ENCODE results near the gene MYZAP.

DNA sequence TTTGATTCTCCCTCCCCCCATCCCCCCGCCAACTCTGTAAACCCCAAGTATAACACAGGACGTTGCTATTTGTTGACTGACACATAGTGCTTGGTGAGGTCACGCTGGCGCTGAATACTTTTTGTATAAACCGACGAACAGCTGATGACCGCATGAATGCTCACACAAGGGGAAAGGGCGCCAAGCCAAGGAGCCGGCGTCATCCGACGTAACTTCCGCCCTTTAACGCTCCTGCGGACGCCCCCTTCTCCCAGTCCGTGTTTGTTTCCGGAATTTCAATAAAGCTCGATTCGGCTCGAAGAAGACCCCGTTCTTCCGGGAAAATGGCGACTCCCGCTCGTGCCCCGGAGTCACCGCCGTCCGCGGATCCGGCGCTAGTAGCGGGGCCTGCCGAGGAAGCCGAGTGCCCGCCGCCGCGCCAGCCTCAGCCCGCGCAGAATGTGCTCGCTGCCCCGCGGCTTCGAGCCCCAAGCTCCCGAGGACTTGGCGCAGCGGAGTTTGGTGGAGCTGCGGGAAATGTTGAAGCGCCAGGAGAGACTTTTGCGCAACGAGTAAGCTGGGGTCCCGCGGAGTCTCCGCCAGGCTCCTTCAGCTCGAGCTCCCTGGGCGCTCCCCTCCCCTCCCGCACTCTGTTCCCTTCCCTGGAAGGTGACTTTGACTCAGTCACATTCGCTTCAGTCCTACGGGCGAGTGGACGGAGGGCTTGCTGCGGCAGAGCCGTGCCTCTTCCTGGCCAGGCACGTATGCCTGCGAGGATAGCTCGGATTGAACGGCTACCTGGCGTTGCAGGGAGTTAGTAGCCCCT lies 114.9 kb downstream of the MYZAP start, which contains the start of gene POLR2M:
- TF ChIP-seq POLR2A (IDR thresholded peaks at IDR 0.05): no peak
- TF ChIP-seq, protein P1, sequence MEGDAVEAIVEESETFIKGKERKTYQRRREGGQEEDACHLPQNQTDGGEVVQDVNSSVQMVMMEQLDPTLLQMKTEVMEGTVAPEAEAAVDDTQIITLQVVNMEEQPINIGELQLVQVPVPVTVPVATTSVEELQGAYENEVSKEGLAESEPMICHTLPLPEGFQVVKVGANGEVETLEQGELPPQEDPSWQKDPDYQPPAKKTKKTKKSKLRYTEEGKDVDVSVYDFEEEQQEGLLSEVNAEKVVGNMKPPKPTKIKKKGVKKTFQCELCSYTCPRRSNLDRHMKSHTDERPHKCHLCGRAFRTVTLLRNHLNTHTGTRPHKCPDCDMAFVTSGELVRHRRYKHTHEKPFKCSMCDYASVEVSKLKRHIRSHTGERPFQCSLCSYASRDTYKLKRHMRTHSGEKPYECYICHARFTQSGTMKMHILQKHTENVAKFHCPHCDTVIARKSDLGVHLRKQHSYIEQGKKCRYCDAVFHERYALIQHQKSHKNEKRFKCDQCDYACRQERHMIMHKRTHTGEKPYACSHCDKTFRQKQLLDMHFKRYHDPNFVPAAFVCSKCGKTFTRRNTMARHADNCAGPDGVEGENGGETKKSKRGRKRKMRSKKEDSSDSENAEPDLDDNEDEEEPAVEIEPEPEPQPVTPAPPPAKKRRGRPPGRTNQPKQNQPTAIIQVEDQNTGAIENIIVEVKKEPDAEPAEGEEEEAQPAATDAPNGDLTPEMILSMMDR (IDR thresholded peaks at IDR 0.05): no peak

All from lower leg skin (tissue), 3 donors.